Measurements from ENCODE around the gene ST6GALNAC3. TPM values are rescaled to one million over a fixed set of nuclear protein-coding genes. Genes with fewer than 3 reads are reported as not detected.

The ST6GALNAC3 gene
- total RNA-seq, 1 experiment from 2014 or later, result 2.2 TPM

DNA sequence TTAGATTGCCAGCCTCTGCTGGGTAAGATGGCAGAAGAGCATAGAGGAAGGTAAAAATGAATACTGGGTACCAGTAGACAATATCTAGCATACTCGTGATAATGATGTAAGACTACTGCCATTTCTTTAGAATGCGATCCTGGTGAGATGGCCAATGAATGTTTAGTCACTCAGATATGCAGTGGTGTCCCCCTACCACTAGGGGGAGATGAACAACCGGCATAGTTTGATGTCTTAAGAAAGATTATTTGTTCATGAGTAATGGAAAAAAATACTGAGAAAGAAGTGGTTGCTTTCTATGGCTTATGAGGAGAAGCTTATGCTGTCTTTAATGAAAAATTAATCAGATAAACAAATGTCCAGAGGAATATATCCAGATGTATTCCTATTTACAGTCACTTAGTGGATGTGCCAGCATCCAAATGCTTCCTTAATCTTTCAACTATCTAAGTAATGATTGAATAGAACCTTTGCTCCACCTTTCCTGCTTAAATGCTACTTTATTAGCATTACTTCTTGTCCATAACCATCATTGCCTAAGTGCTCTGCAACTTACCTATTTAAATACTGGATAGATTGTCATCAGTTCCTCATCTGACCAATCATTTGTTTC lies 256.6 kb downstream of the ST6GALNAC3 start (continued):
- TF ChIP-seq, protein P1, sequence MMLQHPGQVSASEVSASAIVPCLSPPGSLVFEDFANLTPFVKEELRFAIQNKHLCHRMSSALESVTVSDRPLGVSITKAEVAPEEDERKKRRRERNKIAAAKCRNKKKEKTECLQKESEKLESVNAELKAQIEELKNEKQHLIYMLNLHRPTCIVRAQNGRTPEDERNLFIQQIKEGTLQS (IDR thresholded peaks at IDR 0.05), result no peak
- no peak for TF ChIP-seq SRF (IDR thresholded peaks at IDR 0.05; ENCODE audit: low read depth)
- TF ChIP-seq RAD21 (IDR thresholded peaks at IDR 0.05; ENCODE audit: low read depth), result peak; percentile 73

DNA sequence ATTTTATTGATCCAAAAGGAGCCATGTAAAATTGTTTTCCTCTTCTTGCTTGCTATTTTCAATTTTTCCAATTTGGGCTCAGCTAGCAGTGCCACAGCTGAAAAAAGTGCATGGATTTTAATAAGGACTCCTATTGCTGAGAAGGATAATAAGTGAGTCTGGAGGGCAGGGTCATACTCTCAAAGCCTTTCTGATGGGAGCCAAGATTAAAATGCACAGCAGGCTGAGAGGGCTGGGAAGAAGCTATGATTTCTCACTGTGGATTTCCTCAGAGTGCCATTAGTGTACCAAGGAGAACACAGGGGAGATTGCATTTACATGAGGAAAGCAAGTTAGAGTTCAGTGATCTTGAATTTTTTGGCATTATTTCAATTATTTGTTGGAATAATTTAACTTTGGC lies 261.3 kb downstream of the ST6GALNAC3 start:
- ChIA-PET POLR2A (no interaction called here), CTCF (no interaction called here), RAD21 (ENCODE audit: low non-redundant PET in 1 of 2, low total read pairs in 2 of 2, uncharacterized antibody in 2 of 2, unreplicated experiment in 2 of 2) (no interaction called here)
- Histone ChIP-seq H3K36me3 (ENCODE audit: control insufficient read depth in 1 of 2, insufficient read depth in 2 of 2, low read length in 2 of 2) (no peaks in the 10 kb centered on the region), H3K4me3 (replicated peaks in 1 of 2; ENCODE audit: low read depth in 1 of 2, low read length in 2 of 2) (no peak overlapping the region), H3K4me2 (ENCODE audit: low read length) (no peak overlapping the region), H3K27ac (ENCODE audit: low read depth, low read length) (no peak overlapping the region), H2AFZ (ENCODE audit: low read depth, low read length, poor library complexity, severe bottlenecking) (no peak overlapping the region), H3K9me3 (ENCODE audit: control insufficient read depth in 1 of 2, insufficient read depth in 1 of 2, low read depth in 1 of 2, low read length in 2 of 2) (no peaks in the 10 kb centered on the region), H3K27me3 (ENCODE audit: insufficient read depth, low read length) (no peaks in the 10 kb centered on the region), H3K9ac (ENCODE audit: low read length) (no peak overlapping the region), H4K20me1 (ENCODE audit: insufficient read depth) (no peaks in the 10 kb centered on the region), H3K79me2 (ENCODE audit: insufficient read depth, low read length) (no peaks in the 10 kb centered on the region), H3K4me1 (ENCODE audit: control insufficient read depth in 1 of 2, insufficient read depth in 2 of 2, low read length in 2 of 2) (peaks cover 0 to 3% of the 10 kb centered on the region in 2 experiments; a peak in 2 of 4 replicates), H3K9me2 (ENCODE audit: insufficient read depth) (no peaks in the 10 kb centered on the region)
- no TSS peak for BruUV-seq (replicated peaks)
- ATAC-seq, result no peak
- intact Hi-C loops (cut with micrococcal nuclease), result loop anchor here (10.0 kb wide), 1 partner anchor 181 kb away; no protein-coding TSS in a partner anchor
- no peak for DNase-seq (ENCODE audit: low read depth, low spot score)
- TF ChIP-seq CEBPB (IDR thresholded peaks at IDR 0.05; ENCODE audit: low read depth) (no peak), POLR2AphosphoS5 (IDR thresholded peaks at IDR 0.05; ENCODE audit: low read depth, low read length) (no peak), CBX3 (IDR thresholded peaks at IDR 0.05; ENCODE audit: low read depth) (no peak), ZNF274 (IDR thresholded peaks at IDR 0.05; ENCODE audit: low read depth, low read length) (no peak)

- H2AFZ ChIP-seq (ENCODE audit: low read depth, low read length, poor library complexity, severe bottlenecking), result no peak overlapping the region
- H4K20me1 ChIP-seq (ENCODE audit: insufficient read depth), result no peaks in the 10 kb centered on the region
- no peak for DNase-seq (ENCODE audit: low read depth, low spot score)
- H3K4me2 ChIP-seq (ENCODE audit: low read length), result no peak overlapping the region
- H3K9me2 ChIP-seq (ENCODE audit: insufficient read depth), result no peaks in the 10 kb centered on the region
- no peak overlapping the region for H3K9ac ChIP-seq (ENCODE audit: low read length)
- ChIA-PET RAD21 (ENCODE audit: low non-redundant PET in 1 of 2, low total read pairs in 2 of 2, uncharacterized antibody in 2 of 2, unreplicated experiment in 2 of 2) (no interaction called here), POLR2A (no interaction called here), CTCF (no interaction called here)
- peaks cover 0 to 2% of the 10 kb centered on the region in 2 experiments; a peak in 1 of 4 replicates for H3K4me1 ChIP-seq (ENCODE audit: control insufficient read depth in 1 of 2, insufficient read depth in 2 of 2, low read length in 2 of 2)
- H3K4me3 ChIP-seq (replicated peaks in 1 of 2; ENCODE audit: low read depth in 1 of 2, low read length in 2 of 2), result no peak overlapping the region
- H3K36me3 ChIP-seq (ENCODE audit: control insufficient read depth in 1 of 2, insufficient read depth in 2 of 2, low read length in 2 of 2), result no peaks in the 10 kb centered on the region
- no peak for ATAC-seq
- no peak overlapping the region for H3K27ac ChIP-seq (ENCODE audit: low read depth, low read length)
- intact Hi-C loops (cut with micrococcal nuclease), result loop anchor here (10.0 kb wide), 1 partner anchor 182 kb away; no protein-coding TSS in a partner anchor
- H3K27me3 ChIP-seq (ENCODE audit: insufficient read depth, low read length), result no peaks in the 10 kb centered on the region
- BruUV-seq (replicated peaks), result no TSS peak
- no peaks in the 10 kb centered on the region for H3K9me3 ChIP-seq (ENCODE audit: control insufficient read depth in 1 of 2, insufficient read depth in 1 of 2, low read depth in 1 of 2, low read length in 2 of 2)
- TF ChIP-seq, protein P2, sequence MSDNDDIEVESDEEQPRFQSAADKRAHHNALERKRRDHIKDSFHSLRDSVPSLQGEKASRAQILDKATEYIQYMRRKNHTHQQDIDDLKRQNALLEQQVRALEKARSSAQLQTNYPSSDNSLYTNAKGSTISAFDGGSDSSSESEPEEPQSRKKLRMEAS (IDR thresholded peaks at IDR 0.05), result no peak
- TF ChIP-seq RAD21 (IDR thresholded peaks at IDR 0.05; ENCODE audit: low read depth), result no peak
- TF ChIP-seq POLR2A (IDR thresholded peaks at IDR 0.05; ENCODE audit: borderline replicate concordance, extremely low read depth, insufficient read depth, insufficient read length), result no peak
- no peak for TF ChIP-seq SIN3A (IDR thresholded peaks at IDR 0.05; ENCODE audit: low read depth)
- TF ChIP-seq CBX3 (IDR thresholded peaks at IDR 0.05; ENCODE audit: low read depth), result no peak
- no peak for TF ChIP-seq SP1 (IDR thresholded peaks at IDR 0.05; ENCODE audit: low read depth)
- TF ChIP-seq YY1 (IDR thresholded peaks at IDR 0.05; ENCODE audit: extremely low read depth, insufficient replicate concordance, low read depth, low read length), result no peak
- no peak for TF ChIP-seq SRF (IDR thresholded peaks at IDR 0.05; ENCODE audit: low read depth)
- no peak for TF ChIP-seq ELF1 (IDR thresholded peaks at IDR 0.05; ENCODE audit: borderline replicate concordance, low read depth)
- no peaks in the 10 kb centered on the region for H3K79me2 ChIP-seq (ENCODE audit: insufficient read depth, low read length)
Measured at GRCh38 chr1:76336931-76337371, 262.4 kb downstream of the ST6GALNAC3 start.

Measured in HCT116 (cell line).